ENCODE measurements around the gene ADAMTS14. TPM values are rescaled to one million over a fixed set of nuclear protein-coding genes. Genes with fewer than 3 reads are reported as not detected.

Gene ADAMTS14
- total and polyA plus RNA-seq, 7 donors: 0.03 to 0.18 (median 0.06) TPM; not detected in 3

DNA sequence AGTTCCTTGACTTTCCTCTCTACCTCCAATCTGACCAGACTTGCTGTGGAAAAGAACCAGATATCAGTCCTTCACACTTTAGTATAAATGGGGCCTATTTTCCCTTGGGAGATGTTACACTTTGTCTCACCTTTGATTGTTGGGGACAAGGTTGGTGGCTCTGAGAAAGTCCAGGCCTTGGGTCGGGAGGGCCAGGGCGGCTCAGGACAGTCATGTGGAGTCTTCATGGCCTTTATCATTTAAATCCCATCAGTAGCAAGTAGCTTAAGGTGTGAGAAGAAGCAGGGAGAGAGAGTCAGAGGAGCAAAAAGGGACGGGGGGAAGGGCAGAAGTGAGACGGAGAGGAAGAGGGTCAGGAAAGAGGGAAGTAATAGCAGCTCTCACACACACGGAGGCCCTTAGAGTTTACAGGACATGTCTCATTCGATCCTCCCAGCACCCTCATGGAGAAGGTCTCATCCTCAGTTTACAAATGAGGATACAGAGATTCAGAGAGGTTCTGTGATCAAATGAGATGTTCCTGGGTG, 72.4 kb downstream of the ADAMTS14 start:
- H3K4me3 ChIP-seq: no peak overlapping the region
- TF ChIP-seq, protein P1, sequence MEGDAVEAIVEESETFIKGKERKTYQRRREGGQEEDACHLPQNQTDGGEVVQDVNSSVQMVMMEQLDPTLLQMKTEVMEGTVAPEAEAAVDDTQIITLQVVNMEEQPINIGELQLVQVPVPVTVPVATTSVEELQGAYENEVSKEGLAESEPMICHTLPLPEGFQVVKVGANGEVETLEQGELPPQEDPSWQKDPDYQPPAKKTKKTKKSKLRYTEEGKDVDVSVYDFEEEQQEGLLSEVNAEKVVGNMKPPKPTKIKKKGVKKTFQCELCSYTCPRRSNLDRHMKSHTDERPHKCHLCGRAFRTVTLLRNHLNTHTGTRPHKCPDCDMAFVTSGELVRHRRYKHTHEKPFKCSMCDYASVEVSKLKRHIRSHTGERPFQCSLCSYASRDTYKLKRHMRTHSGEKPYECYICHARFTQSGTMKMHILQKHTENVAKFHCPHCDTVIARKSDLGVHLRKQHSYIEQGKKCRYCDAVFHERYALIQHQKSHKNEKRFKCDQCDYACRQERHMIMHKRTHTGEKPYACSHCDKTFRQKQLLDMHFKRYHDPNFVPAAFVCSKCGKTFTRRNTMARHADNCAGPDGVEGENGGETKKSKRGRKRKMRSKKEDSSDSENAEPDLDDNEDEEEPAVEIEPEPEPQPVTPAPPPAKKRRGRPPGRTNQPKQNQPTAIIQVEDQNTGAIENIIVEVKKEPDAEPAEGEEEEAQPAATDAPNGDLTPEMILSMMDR (IDR thresholded peaks at IDR 0.05): no peak
- no peaks in the 10 kb centered on the region for H3K9me3 ChIP-seq
- DNase-seq (no peak), ATAC-seq (no peak)
- WGBS, 3 donors: 76 to 85% (median 76%) methylated on average over 6 of the region's 6 CpGs
- no peaks in the 10 kb centered on the region for H3K36me3 ChIP-seq (ENCODE audit: insufficient read depth in 1 of 2, low read depth in 1 of 2)
- H3K27ac ChIP-seq: no peak overlapping the region
- intact Hi-C loops (cut with DNase I): no loop called here
- H3K27me3 ChIP-seq (ENCODE audit: insufficient read depth in 3 of 3, low read length in 2 of 3): no peaks in the 10 kb centered on the region
- H3K4me1 ChIP-seq: peaks cover 6% of the 10 kb centered on the region

DNA sequence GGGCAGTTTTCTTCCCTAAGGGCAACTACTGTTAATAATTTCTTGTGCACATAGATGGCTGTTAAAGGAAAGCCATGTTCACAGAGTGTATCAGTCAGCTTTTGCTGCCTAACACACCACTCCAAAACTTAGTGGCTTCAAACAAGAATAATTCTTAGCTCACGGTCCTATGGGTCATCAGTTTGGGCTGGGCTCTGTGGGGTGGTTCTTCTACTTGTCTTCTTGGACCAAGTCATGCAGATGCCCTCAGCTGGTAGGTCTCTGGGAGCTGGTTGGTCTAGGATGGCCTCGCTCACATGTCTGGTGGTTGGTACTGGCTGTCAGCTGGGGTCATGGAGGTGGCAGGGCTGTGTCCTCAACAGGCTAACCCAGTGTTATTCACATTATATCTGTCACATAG, 73.2 kb downstream of the ADAMTS14 start:
- no peak for DNase-seq
- no peak for ATAC-seq
- Histone ChIP-seq H3K4me1 (peaks cover 6% of the 10 kb centered on the region), H3K27me3 (ENCODE audit: insufficient read depth in 3 of 3, low read length in 2 of 3) (no peaks in the 10 kb centered on the region), H3K9me3 (no peaks in the 10 kb centered on the region), H3K36me3 (ENCODE audit: insufficient read depth in 1 of 2, low read depth in 1 of 2) (no peaks in the 10 kb centered on the region), H3K4me3 (no peak overlapping the region), H3K27ac (no peak overlapping the region)
- WGBS, 3 donors: 80 to 100% (median 82%) methylated on average over 2 of the region's 2 CpGs
- TF ChIP-seq, protein P1 (IDR thresholded peaks at IDR 0.05): no peak
- intact Hi-C loops (cut with DNase I): no loop called here

DNA sequence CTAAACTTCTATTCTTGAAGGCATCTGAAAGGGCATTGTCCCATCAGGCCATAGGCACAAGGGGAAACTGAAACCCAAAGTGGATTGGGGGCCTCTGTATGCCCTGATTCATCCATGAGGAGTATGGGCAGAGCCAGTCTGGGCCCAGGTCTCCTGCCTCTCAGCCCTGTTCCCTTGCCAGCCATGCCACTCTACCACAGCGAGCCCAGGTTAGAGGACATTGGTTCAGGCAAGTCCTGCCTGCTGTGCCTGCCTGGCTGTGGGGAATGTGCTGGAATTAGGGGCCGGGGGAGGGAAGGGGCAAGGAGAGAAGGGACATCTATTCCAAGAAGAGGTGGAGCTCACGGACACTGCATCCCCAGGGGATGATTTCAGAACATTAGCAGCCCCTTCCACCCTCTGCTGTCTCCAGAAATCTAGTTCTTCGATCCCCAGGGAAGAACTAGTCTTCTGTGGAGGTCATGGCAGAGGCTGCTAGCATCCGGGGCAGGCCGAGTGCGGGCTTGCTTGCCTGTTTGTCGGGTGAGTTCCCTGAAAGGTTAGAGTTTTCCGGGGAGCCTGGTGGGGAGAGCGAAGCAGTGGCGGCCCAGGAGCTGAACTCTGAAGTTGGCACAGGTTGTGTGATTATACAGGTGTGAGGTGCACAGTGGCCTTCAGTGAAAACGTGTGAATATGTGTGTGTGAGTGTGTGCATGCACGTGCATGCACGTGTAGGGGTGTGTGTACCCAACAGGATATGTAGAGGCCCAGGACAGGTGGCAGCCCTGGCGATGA, 75.1 kb downstream of the ADAMTS14 start:
- Histone ChIP-seq H3K9me3 (no peaks in the 10 kb centered on the region), H3K4me1 (peaks cover 6% of the 10 kb centered on the region), H3K4me3 (no peak overlapping the region), H3K36me3 (ENCODE audit: insufficient read depth in 1 of 2, low read depth in 1 of 2) (no peaks in the 10 kb centered on the region), H3K27me3 (ENCODE audit: insufficient read depth in 3 of 3, low read length in 2 of 3) (no peaks in the 10 kb centered on the region), H3K27ac (no peak overlapping the region)
- no peak for DNase-seq
- no peak for ATAC-seq
- intact Hi-C loops (cut with DNase I): no loop called here
- WGBS, 3 donors: 84 to 88% (median 88%) methylated on average over 15 of the region's 15 CpGs
- TF ChIP-seq, protein P1 (IDR thresholded peaks at IDR 0.05): no peak

DNA sequence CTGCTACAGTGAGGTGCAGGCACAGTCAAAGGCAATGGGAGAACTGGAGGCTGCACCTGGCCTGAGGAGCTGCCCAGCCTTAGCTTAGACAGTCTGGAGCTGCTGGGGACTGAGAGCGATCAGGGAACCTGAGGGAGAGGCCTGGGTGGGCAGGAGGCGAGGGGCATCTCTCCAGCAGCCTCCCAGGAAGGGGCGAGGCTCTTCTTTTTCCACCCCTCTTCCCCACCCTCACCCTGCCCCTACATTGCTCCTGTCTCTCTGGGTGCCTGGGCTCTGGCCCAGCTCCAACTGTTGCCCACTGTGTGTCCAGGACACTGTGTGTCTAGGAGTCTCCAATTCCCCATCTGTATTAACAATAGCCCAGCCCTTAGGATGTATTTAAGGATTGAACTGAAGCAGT, 76.0 kb downstream of the ADAMTS14 start:
- ATAC-seq (no peak), DNase-seq (no peak)
- no peaks in the 10 kb centered on the region for H3K27me3 ChIP-seq (ENCODE audit: insufficient read depth in 3 of 3, low read length in 2 of 3)
- no peaks in the 10 kb centered on the region for H3K9me3 ChIP-seq
- intact Hi-C loops (cut with DNase I): no loop called here
- H3K4me1 ChIP-seq: peaks cover 6% of the 10 kb centered on the region
- 91 to 100% (median 97%) methylated on average over 3 of the region's 3 CpGs for WGBS, 3 donors
- no peak overlapping the region for H3K27ac ChIP-seq
- H3K36me3 ChIP-seq (ENCODE audit: insufficient read depth in 1 of 2, low read depth in 1 of 2): no peaks in the 10 kb centered on the region
- TF ChIP-seq, protein P1 (IDR thresholded peaks at IDR 0.05): no peak
- no peak overlapping the region for H3K4me3 ChIP-seq
